ENCODE data around the gene DUSP2.
"Not testable (repeated sequence)": the region's sequence is repeated elsewhere in the genome, so short reads cannot be mapped to it uniquely, and the experiment has no call there.

The DUSP2 gene

GRCh38 chr2:96161898-96162297 lies 16.7 kb upstream of the DUSP2 start:
- no peak for DNase-seq

GRCh38 chr2:96160366-96160765 lies 15.1 kb upstream of the DUSP2 start:
- DNase-seq: not testable (repeated sequence)

DNA sequence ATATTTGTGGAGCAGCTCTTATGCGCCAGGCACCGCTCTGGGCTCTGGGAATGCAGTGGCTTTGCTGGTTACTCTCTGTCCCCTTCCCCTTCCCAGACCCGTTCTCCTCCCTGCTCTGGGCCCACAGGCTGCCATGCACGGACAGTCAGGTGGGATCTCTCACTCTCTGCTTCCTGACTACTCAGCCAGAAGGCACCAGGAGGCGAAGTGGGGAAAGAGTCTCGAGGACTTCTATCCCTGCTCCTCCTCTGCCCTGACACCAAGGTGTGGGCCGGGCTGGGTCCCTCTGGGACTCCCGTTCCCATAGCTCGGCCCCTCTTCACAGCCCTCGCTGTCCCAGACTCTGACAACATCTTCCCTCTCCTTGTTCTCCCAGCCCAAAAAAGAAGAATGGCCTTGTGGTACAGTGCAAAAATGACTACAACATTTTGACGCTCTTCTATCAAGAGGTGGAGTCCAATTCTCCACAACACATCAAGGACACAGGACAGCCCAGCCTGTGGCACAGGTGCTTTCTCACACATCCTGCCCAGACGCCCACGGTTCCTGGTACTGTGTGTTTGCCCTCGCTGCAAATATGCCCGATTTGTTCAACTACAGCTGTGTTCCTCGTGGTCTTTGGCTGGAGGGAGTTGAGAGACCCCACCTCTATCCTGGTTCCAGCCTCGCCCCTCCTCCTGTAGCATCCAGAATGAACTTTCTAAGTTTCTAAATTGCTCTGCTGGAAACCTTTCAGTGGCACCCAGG lies 14.0 kb upstream of the DUSP2 start:
- DNase-seq: no peak

- no peak for DNase-seq
Measured at GRCh38 chr2:96158554-96158940, 13.3 kb upstream of the DUSP2 start.

GRCh38 chr2:96157649-96158553 lies 12.7 kb upstream of the DUSP2 start:
- DNase-seq: no peak

DNA sequence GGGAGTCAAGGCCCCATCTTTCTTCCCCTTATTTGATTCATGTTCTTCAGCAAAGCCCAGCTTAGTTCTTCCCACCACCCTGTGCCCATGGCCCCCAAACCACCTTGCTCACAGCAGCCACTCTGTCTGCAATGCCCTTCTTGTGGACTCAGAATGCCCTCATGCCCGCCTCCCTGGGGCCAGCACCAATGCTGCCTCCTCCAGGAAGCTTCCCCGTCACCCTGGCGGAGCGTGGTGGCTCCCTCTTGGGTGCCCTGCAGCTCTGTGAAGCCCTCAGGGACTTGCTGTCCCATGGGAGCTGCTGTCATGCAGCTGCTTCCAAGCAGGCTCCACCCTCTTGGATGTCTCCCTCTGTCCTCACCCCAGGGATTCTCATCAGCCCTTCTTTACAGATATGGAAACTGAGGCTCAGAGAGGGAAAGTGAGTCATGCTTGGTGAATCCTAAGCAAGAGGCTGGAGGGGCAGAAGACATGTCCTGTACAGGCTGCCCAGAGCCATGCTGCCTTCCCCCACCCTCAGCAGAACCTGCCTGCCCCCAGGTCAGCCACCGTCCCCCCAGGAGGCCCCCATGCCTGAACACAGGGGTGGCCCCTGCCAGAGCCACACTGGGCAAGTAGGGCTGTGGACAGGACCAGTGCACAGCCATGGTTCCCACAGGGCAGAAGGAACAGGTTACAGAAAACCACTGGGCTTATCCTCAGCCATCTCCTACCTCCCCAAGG lies 11.8 kb upstream of the DUSP2 start:
- DNase-seq: no peak

DNA sequence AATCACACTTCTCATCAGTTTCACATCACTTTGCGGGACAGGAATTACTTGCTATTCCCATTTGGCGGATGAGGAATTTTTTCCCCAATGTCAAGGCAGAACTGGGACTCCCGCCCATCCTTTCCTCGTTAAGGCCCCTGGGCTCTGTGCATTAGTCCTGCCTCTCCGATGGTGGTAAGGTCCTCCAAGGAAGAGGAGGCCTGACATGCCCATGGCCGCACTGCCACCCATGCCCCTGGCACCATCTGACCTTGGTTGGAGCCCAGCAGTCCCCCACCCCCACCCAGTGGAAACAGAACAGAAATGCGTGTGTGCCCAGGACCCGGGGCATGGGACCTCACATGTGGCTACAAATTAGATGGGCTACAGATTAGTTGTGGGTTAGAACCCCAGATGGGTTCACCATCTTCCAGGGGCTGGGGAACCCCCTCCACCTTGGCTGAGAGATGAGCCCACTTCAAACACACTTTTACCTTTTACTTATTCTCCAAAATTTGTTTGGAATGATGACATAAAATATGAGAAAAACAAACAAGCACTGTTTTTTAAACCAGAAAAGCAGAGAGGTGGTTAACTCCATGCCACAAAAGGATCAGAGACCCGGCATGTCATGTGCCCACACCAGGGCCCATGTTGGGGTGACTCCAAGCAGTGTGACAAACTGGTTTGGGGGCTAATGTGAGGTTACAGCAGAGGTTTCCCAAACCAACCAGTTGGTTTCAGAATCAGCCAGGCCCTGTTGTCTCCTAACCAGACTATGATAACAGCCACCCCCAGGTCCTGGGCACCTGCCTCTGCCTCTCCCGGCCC lies 11.0 kb upstream of the DUSP2 start:
- DNase-seq: no peak

DNA sequence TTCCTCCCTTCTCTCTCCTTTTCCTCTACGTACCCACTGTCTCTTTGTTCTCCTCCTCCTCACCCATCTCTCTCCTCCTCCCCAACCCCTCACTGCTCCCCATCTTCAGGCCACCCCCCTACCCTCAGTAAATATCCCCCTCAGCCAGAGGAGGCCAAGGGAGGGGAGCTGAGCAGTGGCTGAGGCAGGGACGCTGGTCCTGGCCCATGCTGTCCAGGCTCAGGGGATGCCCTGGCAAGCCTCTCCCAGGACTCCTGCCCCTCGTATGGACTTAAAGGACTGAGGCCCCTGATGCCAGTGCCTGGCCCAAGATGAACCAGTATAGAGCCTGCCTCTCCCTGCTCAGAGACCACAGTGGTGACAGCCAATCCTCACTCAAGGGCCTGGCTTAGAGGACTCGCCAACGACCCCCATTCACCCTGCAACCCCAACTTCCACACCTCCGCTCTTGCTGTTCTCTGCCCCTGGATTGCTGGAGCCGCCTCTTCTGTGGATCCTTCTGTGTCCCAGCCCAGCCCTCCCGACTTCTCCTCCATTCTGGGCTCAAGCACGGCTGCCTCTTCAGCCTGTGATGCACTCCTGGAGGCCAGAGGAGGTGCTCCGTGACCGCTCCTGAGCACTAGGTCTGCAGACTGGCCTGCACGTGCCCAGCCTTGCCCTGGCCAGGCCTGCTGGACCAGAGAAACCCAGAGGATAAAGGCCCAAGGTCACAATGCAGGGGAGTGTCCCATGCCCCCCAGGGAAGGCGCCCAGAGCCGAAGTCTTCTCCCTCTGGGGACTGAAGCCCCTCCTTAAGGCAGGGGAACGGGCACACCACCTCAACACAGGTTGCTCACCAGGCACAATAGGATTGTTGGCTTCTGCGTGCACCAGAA lies 9.5 kb upstream of the DUSP2 start:
- no peak for DNase-seq

DNA sequence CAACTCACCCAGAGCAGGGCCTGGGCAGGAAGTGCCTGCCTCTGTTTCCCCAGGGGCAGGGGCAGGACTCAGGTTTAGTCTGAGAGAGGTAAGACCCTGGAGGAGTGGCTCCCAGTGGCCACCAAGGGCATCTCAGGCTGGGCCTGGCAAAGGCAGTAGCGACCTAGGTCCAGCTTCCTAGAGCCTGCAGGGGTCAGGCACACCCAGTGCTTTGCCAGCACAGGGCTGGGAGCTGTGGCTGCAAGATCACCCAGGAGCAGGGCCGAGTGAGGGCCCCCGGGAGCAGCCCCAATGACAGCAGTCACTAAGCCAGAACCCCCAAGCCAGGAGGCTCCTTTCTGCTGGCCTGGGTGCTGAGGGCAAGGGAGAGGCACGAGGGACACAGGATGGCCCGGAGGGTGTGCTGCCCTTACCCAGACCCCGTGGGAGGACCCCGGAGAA lies 8.8 kb upstream of the DUSP2 start:
- no peak for DNase-seq

- DNase-seq: no peak
Measured at GRCh38 chr2:96153291-96153713, 8.1 kb upstream of the DUSP2 start.

GRCh38 chr2:96152304-96153161 lies 7.3 kb upstream of the DUSP2 start:
- no peak for DNase-seq

DNA sequence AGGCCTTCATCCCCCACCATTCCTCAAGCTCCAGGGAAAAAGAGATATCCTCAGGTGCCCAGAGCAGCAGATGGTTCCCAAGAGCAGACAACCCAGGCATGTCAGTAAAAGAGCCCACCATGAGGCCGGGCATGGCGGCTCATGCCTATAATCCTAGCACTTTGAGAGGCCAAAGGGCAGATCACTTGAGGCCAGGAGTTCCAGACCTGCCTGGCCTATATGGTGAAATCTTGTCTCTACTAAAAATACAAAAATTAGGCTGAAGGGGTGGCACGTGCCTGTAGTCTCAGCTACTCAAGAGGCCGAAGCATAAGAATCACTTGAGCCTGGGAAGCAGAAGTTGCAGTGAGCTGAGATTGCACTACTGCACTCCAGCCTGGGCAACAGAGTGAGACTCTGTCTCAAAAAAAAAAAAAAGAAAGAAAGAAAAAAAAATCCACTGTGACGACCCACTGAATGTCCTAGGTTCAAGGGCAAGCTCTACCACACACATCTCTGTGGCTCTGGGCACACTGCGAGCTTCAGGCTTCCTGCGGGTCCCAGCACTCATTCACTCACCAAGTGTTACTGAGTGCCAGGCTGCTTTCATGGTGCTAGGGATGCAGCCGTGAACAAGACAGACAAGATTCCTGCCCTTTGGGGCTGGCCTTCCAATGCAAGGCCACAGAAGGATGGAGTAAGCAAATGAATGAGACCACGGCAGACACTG lies 6.5 kb upstream of the DUSP2 start:
- no peak for DNase-seq

GRCh38 chr2:96150791-96151594 lies 5.8 kb upstream of the DUSP2 start:
- DNase-seq: no peak

DNA sequence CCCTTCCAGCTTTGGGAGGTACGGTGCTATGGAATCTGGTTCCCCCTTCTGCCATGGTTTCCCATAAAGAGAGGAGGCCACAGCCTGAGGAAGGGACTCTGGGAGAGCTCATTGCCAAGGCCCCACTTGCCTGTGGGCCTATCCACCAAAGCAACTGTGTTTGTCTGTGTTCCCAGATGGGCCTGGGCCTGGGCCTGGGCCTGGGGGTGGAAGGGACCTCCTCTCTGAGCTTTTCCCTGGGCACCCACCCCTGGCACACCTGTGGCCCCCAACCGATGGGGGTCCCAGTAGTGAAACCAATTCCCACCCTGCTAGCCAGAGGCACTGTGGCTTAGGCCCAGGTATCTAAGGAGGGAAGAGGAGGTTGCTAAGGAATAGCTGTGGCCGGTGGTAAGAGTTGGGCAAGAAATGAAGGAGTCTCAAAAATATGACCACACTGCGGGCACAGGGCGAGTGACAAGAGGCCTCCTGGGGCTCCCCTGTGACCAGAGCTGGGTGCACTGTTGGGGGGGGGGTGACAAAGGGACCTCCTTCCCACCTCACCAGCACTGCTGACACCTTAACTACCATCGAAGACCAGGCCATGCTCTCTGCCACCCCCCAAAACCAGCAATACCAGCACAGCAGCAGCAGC lies 4.9 kb upstream of the DUSP2 start:
- DNase-seq: no peak

GRCh38 chr2:96148410-96149217 lies 3.4 kb upstream of the DUSP2 start:
- no peak for DNase-seq

DNA sequence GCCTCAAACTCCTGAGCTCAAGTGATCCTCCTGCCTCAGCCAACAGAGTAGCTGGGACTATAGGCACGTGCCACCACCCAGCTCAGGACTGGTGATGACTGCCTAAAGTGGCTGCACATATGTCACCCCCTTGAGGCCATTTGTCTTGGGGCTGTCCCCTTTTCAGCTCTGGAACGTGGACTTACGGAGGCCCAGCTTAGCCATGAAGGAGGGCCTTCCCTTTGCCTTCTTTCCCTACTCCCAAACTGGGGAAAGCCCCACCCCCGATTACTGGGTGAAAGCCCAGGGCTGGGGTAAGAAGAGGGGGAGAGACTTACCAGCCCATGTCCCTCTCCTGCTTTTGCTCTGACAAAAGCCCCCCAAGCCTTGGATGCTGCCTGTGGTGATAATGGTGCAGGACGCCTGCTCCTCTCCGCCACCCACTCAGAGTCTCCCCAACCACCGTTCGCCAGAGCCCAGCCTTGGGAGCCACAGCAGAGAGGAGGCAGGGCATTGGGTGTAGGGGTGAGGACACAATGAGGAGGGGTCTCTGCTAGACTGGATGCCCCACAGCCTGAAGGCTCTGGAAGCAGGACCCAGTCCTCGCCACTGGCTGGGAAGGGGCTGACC lies 2.5 kb upstream of the DUSP2 start:
- DNase-seq: no peak

All from NCI-H345 (cell line).